HCT116 (cell line): Measurements from ENCODE around the gene SLC12A4. TPM values are rescaled to one million over a fixed set of nuclear protein-coding genes. Genes with fewer than 3 reads are reported as not detected.

Source experiments
- ATAC-seq: fragments of 200-7000 bp; cut with Tn5 transposase; 2 replicates; pipeline ENCODE4 v1.9.1; 2020; ENCODE audit warnings: mild to moderate bottlenecking, moderate library complexity
- BruUV-seq: library from RNA; stranded (reverse); fragments of 400-500 nt; replicated peaks from 2 replicates; lab custom pipeline; 2021; lab: Mats Ljungman, UMichigan
- CTCF ChIA-PET: fragments of 300-600 bp; sonication (Branson Sonifier 250); formaldehyde crosslinking; loops from one replicate; lab custom pipeline; 2021; ENCODE audit warnings: antibody characterized with exemption; lab: Charles Lee
- POLR2A ChIA-PET: fragments of 300-600, 350-600 bp; sonication (Branson Sonifier 250); formaldehyde crosslinking; loops from one replicate; lab custom pipeline; 2021; ENCODE audit warnings: antibody characterized with exemption; lab: Charles Lee
- RAD21 ChIA-PET, 2 experiments: fragments of 300-600 bp; sonication (Branson Sonifier 250); formaldehyde crosslinking; loops; one replicate each; lab custom pipeline; 2023; ENCODE audit warnings: low total read pairs in 2 of 2; ENCODE audit not compliant: uncharacterized antibody in 2 of 2, unreplicated experiment in 2 of 2, low non-redundant PET in 1 of 2; lab: Charles Lee
- DNase-seq: peaks from one replicate; pipeline ENCODE4 v3.0.0-alpha.2; 2010; ENCODE audit warnings: low read depth, low spot score
- H2AFZ ChIP-seq: fragments of 200-600 bp; shearing (Covaris generic), sonication (generic); 2 replicates; pipeline ENCODE4 v1.6.1; 2017; ENCODE audit warnings: low read depth, mixed run types, mixed read lengths, antibody characterized with exemption, low read length; ENCODE audit not compliant: poor library complexity, severe bottlenecking
- H3K27ac ChIP-seq: 2 replicates; pipeline ENCODE4 v1.5.1; 2012; ENCODE audit warnings: low read depth, low read length
- H3K27me3 ChIP-seq: fragments of 200-600 bp; sonication (generic); 2 replicates; pipeline ENCODE4 v1.6.1; 2016; ENCODE audit warnings: mixed run types, low read length, mixed read lengths; ENCODE audit not compliant: insufficient read depth
- H3K36me3 ChIP-seq, 2 experiments: fragments of 200-500 bp in 1 of 2; fragments of 200-600 bp in 1 of 2; sonication (Bioruptor generic) in 1 of 2; sonication (generic) in 1 of 2; 2 replicates each; pipeline versions ENCODE4 v1.5.1 to v1.6.1; 2014 to 2016; ENCODE audit warnings: low read length in 2 of 2, inconsistent platforms in 1 of 2, mixed read lengths in 1 of 2, mixed run types in 1 of 2; ENCODE audit not compliant: insufficient read depth in 2 of 2, control insufficient read depth in 1 of 2
- H3K4me1 ChIP-seq, 2 experiments: fragments of 200-600 bp in 1 of 2; sonication (generic) in 1 of 2; 2 replicates each; pipeline versions ENCODE4 v1.5.1 to v1.6.1; 2012 to 2017; ENCODE audit warnings: low read length in 2 of 2, inconsistent platforms in 1 of 2, mild to moderate bottlenecking in 1 of 2, mixed read lengths in 1 of 2, mixed run types in 1 of 2, moderate library complexity in 1 of 2; ENCODE audit not compliant: insufficient read depth in 2 of 2, control insufficient read depth in 1 of 2
- H3K4me2 ChIP-seq: fragments of 200-600 bp; sonication (generic); 2 replicates; pipeline ENCODE4 v1.6.1; 2017; ENCODE audit warnings: mixed run types, low read length, mixed read lengths
- H3K4me3 ChIP-seq, 2 experiments: fragments of 200-600 bp in 1 of 2; sonication (generic) in 1 of 2; replicated peaks in 1 of 2; 2 replicates each; pipeline ENCODE4 v1.5.1; 2011 to 2016; ENCODE audit warnings: low read length in 2 of 2, control low read depth in 1 of 2, low read depth in 1 of 2, mild to moderate bottlenecking in 1 of 2, mixed read lengths in 1 of 2, mixed run types in 1 of 2
- H3K79me2 ChIP-seq: fragments of 200-600 bp; sonication (generic); 2 replicates; pipeline ENCODE4 v1.6.1; 2017; ENCODE audit warnings: mild to moderate bottlenecking, mixed run types, low read length, moderate library complexity, mixed read lengths; ENCODE audit not compliant: insufficient read depth
- H3K9ac ChIP-seq: fragments of 200-600 bp; sonication (generic); 2 replicates; pipeline ENCODE4 v1.6.1; 2016; ENCODE audit warnings: low read length, mixed read lengths
- H3K9me2 ChIP-seq: fragments of 200-600 bp; sonication (generic), shearing (Covaris generic); 2 replicates; pipeline ENCODE4 v1.6.1; 2017; ENCODE audit warnings: mixed run types, mild to moderate bottlenecking, moderate library complexity; ENCODE audit not compliant: insufficient read depth
- H3K9me3 ChIP-seq, 2 experiments: fragments of 200-500 bp in 1 of 2; fragments of 200-600 bp in 1 of 2; sonication (Bioruptor generic) in 1 of 2; sonication (generic) in 1 of 2; 2 replicates each; pipeline ENCODE4 v1.6.1; 2014 to 2017; ENCODE audit warnings: low read length in 2 of 2, mixed read lengths in 2 of 2, inconsistent platforms in 1 of 2, low read depth in 1 of 2, mild to moderate bottlenecking in 1 of 2, mixed run types in 1 of 2, moderate library complexity in 1 of 2; ENCODE audit not compliant: control insufficient read depth in 1 of 2, insufficient read depth in 1 of 2
- H4K20me1 ChIP-seq: fragments of 200-600 bp; sonication (generic), shearing (Covaris generic); 2 replicates; pipeline ENCODE4 v1.6.1; 2017; ENCODE audit warnings: mixed run types, mild to moderate bottlenecking, moderate library complexity; ENCODE audit not compliant: insufficient read depth
- CBX3 ChIP-seq: IDR thresholded peaks from 2 replicates; pipeline ENCODE4 v1.6.1; 2012; ENCODE audit warnings: low read depth
- FOSL1 ChIP-seq: IDR thresholded peaks from 2 replicates; pipeline ENCODE4 v1.6.1; 2012; ENCODE audit warnings: low read depth
- SP1 ChIP-seq: IDR thresholded peaks from 2 replicates; pipeline ENCODE4 v1.6.1; 2012; ENCODE audit warnings: low read depth
- YY1 ChIP-seq: IDR thresholded peaks from 2 replicates; pipeline ENCODE4 v1.6.1; 2011; ENCODE audit warnings: low read length, low read depth, moderate library complexity, mild to moderate bottlenecking; ENCODE audit not compliant: insufficient replicate concordance; ENCODE audit errors: extremely low read depth
- intact Hi-C: fragments of 100-400 bp; cut with micrococcal nuclease; formaldehyde crosslinking; loops from 2 replicates; pipeline ENCODE4 v1.10.0; 2022
- total RNA-seq: library from RNA; stranded (reverse); gene quantifications from one replicate; pipeline ENCODE4 v1.2.1, GENCODE V29; 2021; ENCODE audit not compliant: unreplicated experiment
- TF ChIP-seq, protein P1 (sequence below), 3 experiments: fragments of 200-600 bp in 1 of 3; sonication (generic) in 1 of 3; IDR thresholded peaks in 2 of 3; conservative IDR thresholded peaks in 1 of 3; 2 replicates each; pipeline ENCODE4 v1.5.1; 2012 to 2017; ENCODE audit warnings: low read depth in 2 of 3, low read length in 2 of 3, antibody characterized with exemption in 1 of 3, borderline replicate concordance in 1 of 3, control low read depth in 1 of 3, mild to moderate bottlenecking in 1 of 3, mixed read lengths in 1 of 3, mixed run types in 1 of 3, moderate library complexity in 1 of 3; ENCODE audit not compliant: insufficient read depth in 1 of 3
- TF ChIP-seq, protein P2 (sequence below): IDR thresholded peaks from 2 replicates; pipeline ENCODE4 v1.6.1; 2012

SLC12A4 gene
- total RNA-seq, 1 experiment from 2014 or later = 46.0 TPM

DNA sequence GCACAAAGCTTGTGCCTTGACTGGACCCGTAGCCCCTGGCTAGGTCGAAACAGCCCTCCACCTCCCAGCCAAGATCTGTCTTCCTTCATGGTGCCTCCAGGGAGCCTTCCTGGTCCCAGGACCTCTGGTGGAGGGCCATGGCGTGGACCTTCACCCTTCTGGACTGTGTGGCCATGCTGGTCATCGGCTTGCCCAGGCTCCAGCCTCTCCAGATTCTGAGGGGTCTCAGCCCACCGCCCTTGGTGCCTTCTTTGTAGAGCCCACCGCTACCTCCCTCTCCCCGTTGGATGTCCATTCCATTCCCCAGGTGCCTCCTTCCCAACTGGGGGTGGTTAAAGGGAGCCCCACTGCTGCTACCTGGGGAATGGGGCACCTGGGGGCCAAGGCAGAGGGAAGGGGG, 40.3 kb downstream of the SLC12A4 start (continued):
- TF ChIP-seq FOSL1 (no peak), SP1 (no peak)
- TF ChIP-seq, protein P1, sequence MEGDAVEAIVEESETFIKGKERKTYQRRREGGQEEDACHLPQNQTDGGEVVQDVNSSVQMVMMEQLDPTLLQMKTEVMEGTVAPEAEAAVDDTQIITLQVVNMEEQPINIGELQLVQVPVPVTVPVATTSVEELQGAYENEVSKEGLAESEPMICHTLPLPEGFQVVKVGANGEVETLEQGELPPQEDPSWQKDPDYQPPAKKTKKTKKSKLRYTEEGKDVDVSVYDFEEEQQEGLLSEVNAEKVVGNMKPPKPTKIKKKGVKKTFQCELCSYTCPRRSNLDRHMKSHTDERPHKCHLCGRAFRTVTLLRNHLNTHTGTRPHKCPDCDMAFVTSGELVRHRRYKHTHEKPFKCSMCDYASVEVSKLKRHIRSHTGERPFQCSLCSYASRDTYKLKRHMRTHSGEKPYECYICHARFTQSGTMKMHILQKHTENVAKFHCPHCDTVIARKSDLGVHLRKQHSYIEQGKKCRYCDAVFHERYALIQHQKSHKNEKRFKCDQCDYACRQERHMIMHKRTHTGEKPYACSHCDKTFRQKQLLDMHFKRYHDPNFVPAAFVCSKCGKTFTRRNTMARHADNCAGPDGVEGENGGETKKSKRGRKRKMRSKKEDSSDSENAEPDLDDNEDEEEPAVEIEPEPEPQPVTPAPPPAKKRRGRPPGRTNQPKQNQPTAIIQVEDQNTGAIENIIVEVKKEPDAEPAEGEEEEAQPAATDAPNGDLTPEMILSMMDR (IDR thresholded peaks at IDR 0.05 in 2 of 3, conservative IDR thresholded peaks at IDR 0.05 in 1 of 3; ENCODE audit: borderline replicate concordance in 1 of 3, insufficient read depth in 1 of 3, low read depth in 2 of 3, low read length in 2 of 3) = no peak

DNA sequence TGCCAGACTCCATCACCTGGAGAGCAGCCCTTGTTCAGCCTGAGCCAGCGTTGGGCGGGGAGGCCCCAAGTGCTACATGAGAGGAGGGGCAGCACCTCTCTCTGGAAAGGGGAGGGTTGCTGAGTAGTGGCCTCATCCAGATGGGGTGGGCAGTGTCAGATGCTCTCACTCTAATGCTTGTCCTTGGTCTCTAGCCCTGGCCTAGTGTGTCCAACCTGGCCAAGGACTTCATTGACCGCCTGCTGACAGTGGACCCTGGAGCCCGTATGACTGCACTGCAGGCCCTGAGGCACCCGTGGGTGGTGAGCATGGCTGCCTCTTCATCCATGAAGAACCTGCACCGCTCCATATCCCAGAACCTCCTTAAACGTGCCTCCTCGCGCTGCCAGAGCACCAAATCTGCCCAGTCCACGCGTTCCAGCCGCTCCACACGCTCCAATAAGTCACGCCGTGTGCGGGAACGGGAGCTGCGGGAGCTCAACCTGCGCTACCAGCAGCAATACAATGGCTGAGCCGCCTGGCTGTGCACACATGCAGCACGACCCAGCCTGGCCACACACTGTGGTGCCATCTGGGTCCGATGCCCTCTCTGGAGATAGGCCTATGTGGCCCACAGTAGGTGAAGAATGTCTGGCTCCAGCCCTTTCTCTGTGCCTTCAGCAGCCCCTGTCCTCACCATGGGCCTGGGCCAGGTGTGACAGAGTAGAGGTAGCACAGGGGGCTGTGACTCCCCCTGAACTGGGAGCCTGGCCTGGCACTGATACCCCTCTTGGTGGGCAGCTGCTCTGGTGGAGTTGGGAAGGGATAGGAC, 41.1 kb downstream of the SLC12A4 start:
- Histone ChIP-seq H3K9ac (no peak overlapping the region), H3K4me1 (no peaks in the 10 kb centered on the region), H3K36me3 (no peaks in the 10 kb centered on the region; a peak in 2 of 4 replicates), H3K9me2 (no peaks in the 10 kb centered on the region), H3K79me2 (no peaks in the 10 kb centered on the region), H3K27me3 (no peaks in the 10 kb centered on the region), H3K4me3 (no peak overlapping the region), H2AFZ (no peak overlapping the region), H4K20me1 (no peaks in the 10 kb centered on the region), H3K27ac (no peak overlapping the region), H3K4me2 (no peak overlapping the region), H3K9me3 (no peaks in the 10 kb centered on the region)
- TF ChIP-seq SP1 = no peak
- no peak for TF ChIP-seq FOSL1
- no peak for TF ChIP-seq YY1
- TF ChIP-seq, protein P2, sequence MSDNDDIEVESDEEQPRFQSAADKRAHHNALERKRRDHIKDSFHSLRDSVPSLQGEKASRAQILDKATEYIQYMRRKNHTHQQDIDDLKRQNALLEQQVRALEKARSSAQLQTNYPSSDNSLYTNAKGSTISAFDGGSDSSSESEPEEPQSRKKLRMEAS = no peak
- TF ChIP-seq CBX3 = no peak
- intact Hi-C loops = no loop called here
- ChIA-PET POLR2A (no interaction called here), CTCF (interaction anchor here (1.0 to 1.2 kb wide), 2 partner anchors 8 to 254 kb away, joined by 3 read pairs; no protein-coding TSS in a partner anchor), RAD21 (no interaction called here)
- BruUV-seq = no TSS peak
- ATAC-seq (no peak), DNase-seq (no peak)
